Thymus (tissue), 11 donors: ENCODE data around the gene HYAL2. TPM values are rescaled to one million over a fixed set of nuclear protein-coding genes. Genes with fewer than 3 reads are reported as not detected.

Experiments used
- DNase-seq, 9 donors: peaks; one replicate each; pipeline ENCODE4 v3.0.0-alpha.2; 2013; ENCODE audit warnings: low spot score in 9 of 9, low read depth in 6 of 9, missing footprints in 1 of 9
- H3K27ac ChIP-seq, 2 donors: one replicate each; pipeline ENCODE4 v1.5.1; 2013; ENCODE audit warnings: control low read depth in 1 of 2, low read depth in 1 of 2, low read length in 1 of 2, mild to moderate bottlenecking in 1 of 2, moderate library complexity in 1 of 2
- H3K27me3 ChIP-seq, 2 donors: one replicate each; pipeline ENCODE4 v1.5.1; 2013; ENCODE audit warnings: low read length in 1 of 2; ENCODE audit not compliant: control insufficient read depth in 2 of 2, insufficient read depth in 1 of 2
- H3K36me3 ChIP-seq, 2 donors: one replicate each; pipeline ENCODE4 v1.5.1; 2013; ENCODE audit warnings: low read length in 1 of 2, mild to moderate bottlenecking in 1 of 2, moderate library complexity in 1 of 2; ENCODE audit not compliant: control insufficient read depth in 2 of 2, insufficient read depth in 2 of 2
- H3K4me1 ChIP-seq, 2 donors: one replicate each; pipeline ENCODE4 v1.5.1; 2013; ENCODE audit warnings: low read length in 2 of 2; ENCODE audit not compliant: control insufficient read depth in 2 of 2, insufficient read depth in 2 of 2
- H3K4me3 ChIP-seq, 2 donors: one replicate each; pipeline ENCODE4 v1.5.1; 2013; ENCODE audit warnings: low read length in 2 of 2, control low read depth in 1 of 2, mild to moderate bottlenecking in 1 of 2
- H3K9me3 ChIP-seq, 2 donors: one replicate each; pipeline ENCODE4 v1.5.1; 2013; ENCODE audit warnings: low read length in 1 of 2, mild to moderate bottlenecking in 1 of 2; ENCODE audit not compliant: control insufficient read depth in 2 of 2, insufficient read depth in 1 of 2
- WGBS: extraction: QIAGEN DNeasy Blood & Tissue Kit; methylation state at CpG from one replicate; pipeline ENCODE4 v1.1.7; 2013; 5-methylcytosine and 5-hydroxymethylcytosine counted together
- polyA plus RNA-seq: library from polyadenylated mRNA; stranded (reverse); fragments of 200-250 nt; gene quantifications from one replicate; pipeline ENCODE4 v1.2.3, GENCODE V29; 2013
- total RNA-seq: library from RNA; stranded (reverse); fragments of 120-200 nt; gene quantifications from one replicate; pipeline ENCODE4 v1.2.4, GENCODE V29; 2013
- donor health status: healthy.

HYAL2 gene
- total and polyA plus RNA-seq, 2 donors, result 15.2 to 32.7 TPM

- H3K4me1 ChIP-seq, result peaks cover 24 to 69% of the 10 kb centered on the region in 2 donors
- WGBS, result 4% methylated on average over 31 of the region's 31 CpGs
These were observed 14.1 kb upstream of the HYAL2 start for GRCh38 chr3:50336452-50337174.

GRCh38 chr3:50334339-50335075, 12.0 kb upstream of the HYAL2 start:
- H3K9me3 ChIP-seq, result no peaks in the 10 kb centered on the region
- peak overlapping the region in 1 of 2 donors; percentile 66 for H3K27ac ChIP-seq
- DNase-seq, result no peak
- peaks cover 0 to 13% of the 10 kb centered on the region in 2 donors for H3K27me3 ChIP-seq
- H3K4me3 ChIP-seq, result no peak overlapping the region
- 92% methylated on average over 5 of the region's 5 CpGs for WGBS
- H3K36me3 ChIP-seq, result peaks cover 29 to 43% of the 10 kb centered on the region in 2 donors
- H3K4me1 ChIP-seq, result peaks cover 19 to 49% of the 10 kb centered on the region in 2 donors

More at GRCh38 chr3:50336452-50337174, 14.1 kb upstream of the HYAL2 start:
- Histone ChIP-seq H3K9me3 (peaks cover 0 to 4% of the 10 kb centered on the region in 2 donors), H3K36me3 (peaks cover 8 to 22% of the 10 kb centered on the region in 2 donors), H3K27me3 (peaks cover 0 to 32% of the 10 kb centered on the region in 2 donors), H3K27ac (peak overlapping the region; percentile 96 to 97), H3K4me3 (peak overlapping the region; percentile 68 to 86)
- DNase-seq, result peak in 3 of 9 donors; percentile 30 to 55 (median 42)

GRCh38 chr3:50333744-50334328, 11.3 kb upstream of the HYAL2 start:
- Histone ChIP-seq H3K27me3 (peaks cover 0 to 7% of the 10 kb centered on the region in 2 donors), H3K9me3 (no peaks in the 10 kb centered on the region), H3K27ac (peak overlapping the region; percentile 20 to 66), H3K4me1 (peaks cover 16 to 43% of the 10 kb centered on the region in 2 donors), H3K4me3 (no peak overlapping the region), H3K36me3 (peaks cover 29 to 48% of the 10 kb centered on the region in 2 donors)
- 87% methylated on average over 12 of the region's 12 CpGs for WGBS
- no peak for DNase-seq

- DNase-seq, result no peak
- Histone ChIP-seq H3K27me3 (no peaks in the 10 kb centered on the region), H3K27ac (no peak overlapping the region), H3K4me3 (no peak overlapping the region), H3K9me3 (peaks cover 0 to 4% of the 10 kb centered on the region in 2 donors), H3K4me1 (peaks cover 14 to 45% of the 10 kb centered on the region in 2 donors), H3K36me3 (peaks cover 29 to 49% of the 10 kb centered on the region in 2 donors)
- 98% methylated on average over 19 of the region's 19 CpGs for WGBS
These were observed 8.9 kb upstream of the HYAL2 start for GRCh38 chr3:50331364-50331907.

GRCh38 chr3:50330330-50330729, 7.8 kb upstream of the HYAL2 start:
- Histone ChIP-seq H3K27ac (no peak overlapping the region), H3K27me3 (no peaks in the 10 kb centered on the region), H3K4me3 (no peak overlapping the region), H3K4me1 (peaks cover 5 to 34% of the 10 kb centered on the region in 2 donors), H3K36me3 (peaks cover 40 to 60% of the 10 kb centered on the region in 2 donors), H3K9me3 (peaks cover 0 to 4% of the 10 kb centered on the region in 2 donors)
- DNase-seq, result no peak
- 98% methylated on average over 10 of the region's 10 CpGs for WGBS

GRCh38 chr3:50327943-50328691, 5.6 kb upstream of the HYAL2 start, which contains the start of gene TUSC2:
TUSC2 (minus strand) TSS chr3:50328223; CDS start chr3:50328099, 124 bp downstream.
- peaks cover 5 to 20% of the 10 kb centered on the region in 2 donors for H3K4me1 ChIP-seq
- H3K27me3 ChIP-seq, result no peaks in the 10 kb centered on the region
- peak within 1 kb of the TSS; percentile 81 to 88 for H3K4me3 ChIP-seq
- peak within 1 kb of the TSS; percentile 82 to 86 for H3K27ac ChIP-seq
- peaks cover 0 to 4% of the 10 kb centered on the region in 2 donors for H3K9me3 ChIP-seq
- peak; percentile 91 to 99 (median 97) for DNase-seq
- H3K36me3 ChIP-seq, result peaks cover 47 to 53% of the 10 kb centered on the region in 2 donors
- 4% methylated on average over 55 of the region's 55 CpGs for WGBS

DNA sequence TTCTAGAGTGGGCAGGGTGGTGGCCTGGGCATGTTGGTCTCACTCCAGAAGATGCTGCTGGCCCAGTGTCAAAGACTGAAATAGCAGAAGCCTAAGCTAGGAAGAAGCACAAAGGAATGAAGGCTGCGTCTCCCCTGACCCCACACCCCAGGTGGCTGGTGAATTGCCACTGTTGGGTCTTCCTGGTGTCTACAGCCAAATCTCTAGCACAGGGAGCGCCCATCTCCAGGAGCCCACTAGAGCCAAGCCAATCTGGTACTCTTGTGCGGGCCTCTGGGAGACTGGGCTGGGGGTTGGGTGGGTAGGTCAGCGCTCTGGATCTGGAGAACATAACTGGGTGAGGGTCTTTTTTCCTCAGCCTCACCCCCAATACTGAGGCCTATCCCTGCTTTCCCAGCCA, 4.6 kb upstream of the HYAL2 start:
- peaks cover 7 to 24% of the 10 kb centered on the region in 2 donors for H3K4me1 ChIP-seq
- 86% methylated on average over 4 of the region's 4 CpGs for WGBS
- no peaks in the 10 kb centered on the region for H3K27me3 ChIP-seq
- H3K27ac ChIP-seq, result no peak overlapping the region
- peaks cover 0 to 4% of the 10 kb centered on the region in 2 donors for H3K9me3 ChIP-seq
- DNase-seq, result no peak
- peak overlapping the region; percentile 81 to 88 for H3K4me3 ChIP-seq
- peaks cover 44 to 48% of the 10 kb centered on the region in 2 donors for H3K36me3 ChIP-seq

DNA sequence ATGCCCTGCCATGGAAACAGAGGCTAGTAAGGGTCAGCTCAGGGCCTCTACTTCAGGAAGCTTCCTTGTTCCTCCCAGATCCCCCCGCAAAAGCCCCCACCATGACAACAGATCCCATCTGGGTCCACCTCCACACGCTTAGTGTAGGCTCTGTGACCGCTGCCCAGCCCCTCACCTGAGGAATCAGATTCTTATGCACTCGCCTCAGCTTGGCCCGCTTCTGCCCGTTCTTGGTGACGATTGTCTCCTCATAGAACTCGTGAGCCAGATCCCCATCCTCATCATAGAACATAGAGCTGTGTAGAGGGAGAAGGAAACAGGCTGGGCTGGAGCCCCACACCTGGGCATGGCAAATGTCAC, 3.6 kb upstream of the HYAL2 start:
- Histone ChIP-seq H3K9me3 (peaks cover 0 to 4% of the 10 kb centered on the region in 2 donors), H3K36me3 (peaks cover 35 to 38% of the 10 kb centered on the region in 2 donors), H3K4me1 (peaks cover 9 to 29% of the 10 kb centered on the region in 2 donors), H3K27me3 (no peaks in the 10 kb centered on the region), H3K4me3 (no peak overlapping the region), H3K27ac (no peak overlapping the region)
- no peak for DNase-seq
- 96% methylated on average over 8 of the region's 8 CpGs for WGBS
